Measurements from ENCODE around the gene TRERF1. TPM values are rescaled to one million over a fixed set of nuclear protein-coding genes. Genes with fewer than 3 reads are reported as not detected.
"Not testable (repeated sequence)": the region's sequence is repeated elsewhere in the genome, so short reads cannot be mapped to it uniquely, and the experiment has no call there.

The TRERF1 gene
- total and polyA plus RNA-seq, 9 donors = 4.5 to 13.7 (median 7.8) TPM

GRCh38 chr6:42217519-42218367, 234.0 kb downstream of the TRERF1 start, which contains the start of gene MRPS10:
Gene MRPS10, minus strand, starts transcription at chr6:42217861. Its CDS starts 12 bp downstream, at chr6:42217849.
- TF ChIP-seq EP300 (IDR thresholded peaks at IDR 0.05) (no peak), POLR2A (IDR thresholded peaks at IDR 0.05) (peak; percentile 89), CTCF (IDR thresholded peaks at IDR 0.05) (no peak)
- H3K9me3 ChIP-seq = no peaks in the 10 kb centered on the region
- WGBS, 3 donors = 6 to 8% (median 7%) methylated on average over 29 of the region's 29 CpGs
- peaks cover 6% of the 10 kb centered on the region for H3K4me1 ChIP-seq (ENCODE audit: insufficient read depth)
- H3K36me3 ChIP-seq = peaks cover 2% of the 10 kb centered on the region
- intact Hi-C loops (cut with DNase I) = loop anchor here in 1 of 4 donors (5.0 kb wide), 1 partner anchor 315 kb away; no protein-coding TSS in a partner anchor
- DNase-seq = peak; percentile 89 to 93 (median 91)
- H3K27ac ChIP-seq = no peak within 1 kb of the TSS
- peak within 1 kb of the TSS; percentile 73 for H3K4me3 ChIP-seq
- H3K27me3 ChIP-seq = no peaks in the 10 kb centered on the region

- WGBS, 3 donors = 0 to 2% (median 1%) methylated on average over 5 of the region's 5 CpGs
- Histone ChIP-seq H3K27ac (no peak overlapping the region), H3K27me3 (no peaks in the 10 kb centered on the region), H3K9me3 (no peaks in the 10 kb centered on the region), H3K36me3 (peaks cover 2% of the 10 kb centered on the region), H3K4me3 (peak overlapping the region; percentile 73), H3K4me1 (ENCODE audit: insufficient read depth) (peaks cover 6% of the 10 kb centered on the region)
- no peak for DNase-seq
- intact Hi-C loops (cut with DNase I) = loop anchor here in 1 of 4 donors (5.0 kb wide), 1 partner anchor 315 kb away; no protein-coding TSS in a partner anchor
- no peak for TF ChIP-seq EP300 (IDR thresholded peaks at IDR 0.05)
- TF ChIP-seq POLR2A (IDR thresholded peaks at IDR 0.05) = no peak
- TF ChIP-seq CTCF (IDR thresholded peaks at IDR 0.05) = no peak
Observed at GRCh38 chr6:42217157-42217518, 234.6 kb downstream of the TRERF1 start.

GRCh38 chr6:42216495-42216894, 235.2 kb downstream of the TRERF1 start:
- H3K27ac ChIP-seq; H3K27me3 ChIP-seq; H3K4me1 ChIP-seq (ENCODE audit: insufficient read depth); H3K9me3 ChIP-seq; H3K36me3 ChIP-seq; DNase-seq: not testable (repeated sequence)
- 69 to 82% (median 77%) methylated on average over 18 of the region's 18 CpGs for WGBS, 3 donors
- intact Hi-C loops (cut with DNase I) = loop anchor here in 1 of 4 donors (5.0 kb wide), 1 partner anchor 316 kb away; no protein-coding TSS in a partner anchor
- H3K4me3 ChIP-seq = peak overlapping the region; percentile 73

GRCh38 chr6:42212442-42212841, 239.3 kb downstream of the TRERF1 start:
- TF ChIP-seq POLR2A (IDR thresholded peaks at IDR 0.05) (no peak), CTCF (IDR thresholded peaks at IDR 0.05) (no peak), EP300 (IDR thresholded peaks at IDR 0.05) (no peak)
- Histone ChIP-seq H3K36me3 (peaks cover 2% of the 10 kb centered on the region), H3K4me1 (ENCODE audit: insufficient read depth) (peaks cover 6% of the 10 kb centered on the region), H3K27me3 (no peaks in the 10 kb centered on the region), H3K9me3 (no peaks in the 10 kb centered on the region), H3K27ac (no peak overlapping the region), H3K4me3 (no peak overlapping the region)
- intact Hi-C loops (cut with DNase I) = no loop called here
- no peak for DNase-seq
- 63 to 79% (median 63%) methylated on average over 3 of the region's 3 CpGs for WGBS, 3 donors

GRCh38 chr6:42211726-42212125, 240.0 kb downstream of the TRERF1 start:
- WGBS, 3 donors = 92% methylated on average over 6 of the region's 6 CpGs
- TF ChIP-seq EP300 (IDR thresholded peaks at IDR 0.05) = no peak
- TF ChIP-seq CTCF (IDR thresholded peaks at IDR 0.05) = no peak
- TF ChIP-seq POLR2A (IDR thresholded peaks at IDR 0.05) = no peak
- H3K4me1 ChIP-seq (ENCODE audit: insufficient read depth) = peaks cover 6% of the 10 kb centered on the region
- intact Hi-C loops (cut with DNase I) = no loop called here
- no peak overlapping the region for H3K4me3 ChIP-seq
- no peak for DNase-seq
- H3K27me3 ChIP-seq = no peaks in the 10 kb centered on the region
- H3K27ac ChIP-seq = no peak overlapping the region
- H3K36me3 ChIP-seq = peaks cover 2% of the 10 kb centered on the region
- H3K9me3 ChIP-seq = no peaks in the 10 kb centered on the region
